HEK293 (cell line): ENCODE data around the gene SAG.

Experiments used
- CTCF ChIA-PET: fragments of 350-600 bp; formaldehyde crosslinking; extraction: SDS; loops from one replicate; lab custom pipeline; 2021; ENCODE audit warnings: antibody characterized with exemption; lab: Yijun Ruan, JAX
- POLR2A ChIA-PET: fragments of 300-600 bp; formaldehyde crosslinking; extraction: SDS; loops from one replicate; lab custom pipeline; 2020; ENCODE audit warnings: antibody characterized with exemption, inconsistent platforms; lab: Yijun Ruan, JAX
- H3K27ac ChIP-seq: fragments of 200-500 bp; sonication (Bioruptor generic); 2 replicates; pipeline ENCODE4 v1.5.1; 2014; ENCODE audit warnings: low read depth, low read length, control low read depth, inconsistent platforms; ENCODE audit errors: extremely low read depth
- H3K36me3 ChIP-seq, 2 experiments: fragments of 200-500 bp in 1 of 2; sonication (Bioruptor generic) in 1 of 2; 1 replicate in 1 of 2; 2 replicates in 1 of 2; pipeline ENCODE4 v1.5.1; 2014 to 2017; ENCODE audit warnings: inconsistent platforms in 2 of 2, low read length in 2 of 2; ENCODE audit not compliant: control insufficient read depth in 2 of 2, insufficient read depth in 1 of 2
- H3K4me1 ChIP-seq: fragments of 200-500 bp; sonication (Bioruptor generic); 2 replicates; pipeline ENCODE4 v1.5.1; 2014; ENCODE audit warnings: mild to moderate bottlenecking, low read length, inconsistent platforms; ENCODE audit not compliant: control insufficient read depth, insufficient read depth
- H3K4me3 ChIP-seq: 2 replicates; pipeline ENCODE4 v1.5.1; 2011; ENCODE audit warnings: low read depth, mild to moderate bottlenecking, control low read depth, low read length, moderate library complexity
- H3K9me3 ChIP-seq: fragments of 200-500 bp; sonication (Bioruptor generic); 2 replicates; pipeline ENCODE4 v1.5.1; 2014; ENCODE audit warnings: low read depth, low read length, inconsistent platforms; ENCODE audit not compliant: control insufficient read depth, insufficient read depth
- FEZF1 ChIP-seq: fragments of 450-650 bp; formaldehyde crosslinking; IDR thresholded peaks from 2 replicates; pipeline ENCODE4 v1.5.1; 2016; ENCODE audit warnings: missing biosample characterization, missing genetic modification characterization
- HOXC10 ChIP-seq: sonication (generic); formaldehyde crosslinking; IDR thresholded peaks from 2 replicates; pipeline ENCODE4 v1.8.1; 2023; ENCODE audit warnings: mild to moderate bottlenecking, missing genetic modification reagents
- KLF7 ChIP-seq: fragments of 450-650 bp; formaldehyde crosslinking; IDR thresholded peaks from 2 replicates; pipeline ENCODE4 v1.5.1; 2016; ENCODE audit warnings: missing biosample characterization, missing genetic modification characterization, borderline replicate concordance
- OVOL3 ChIP-seq: fragments of 450-650 bp; formaldehyde crosslinking; IDR thresholded peaks from 2 replicates; pipeline ENCODE4 v1.5.1; 2016; ENCODE audit warnings: missing biosample characterization, missing genetic modification characterization
- PRDM1 ChIP-seq: fragments of 450-650 bp; formaldehyde crosslinking; IDR thresholded peaks from 2 replicates; pipeline ENCODE4; 2016; ENCODE audit warnings: missing biosample characterization, missing genetic modification characterization
- PRDM4 ChIP-seq: fragments of 450-650 bp; formaldehyde crosslinking; IDR thresholded peaks from 2 replicates; pipeline ENCODE4 v1.5.1; 2017; ENCODE audit warnings: missing biosample characterization, missing genetic modification characterization
- SALL2 ChIP-seq: fragments of 450-650 bp; formaldehyde crosslinking; IDR thresholded peaks from 2 replicates; pipeline ENCODE4 v1.5.0; 2017; ENCODE audit warnings: missing biosample characterization, mild to moderate bottlenecking, missing genetic modification characterization, borderline replicate concordance
- ZNF175 ChIP-seq: fragments of 450-650 bp; formaldehyde crosslinking; IDR thresholded peaks from 2 replicates; pipeline ENCODE4 v1.5.1; 2016; ENCODE audit warnings: missing biosample characterization, missing genetic modification characterization
- ZNF223 ChIP-seq: fragments of 450-650 bp; formaldehyde crosslinking; IDR thresholded peaks from 2 replicates; pipeline ENCODE4 v1.5.1; 2016; ENCODE audit warnings: missing biosample characterization, missing genetic modification characterization
- ZNF23 ChIP-seq: fragments of 450-650 bp; formaldehyde crosslinking; IDR thresholded peaks from 2 replicates; pipeline ENCODE4 v1.5.1; 2016; ENCODE audit warnings: missing biosample characterization, missing genetic modification characterization, borderline replicate concordance
- ZNF292 ChIP-seq: fragments of 450-650 bp; formaldehyde crosslinking; IDR thresholded peaks from 2 replicates; pipeline ENCODE4 v1.5.1; 2016; ENCODE audit warnings: low read depth, missing biosample characterization, missing genetic modification characterization, borderline replicate concordance
- ZNF335 ChIP-seq: fragments of 450-650 bp; formaldehyde crosslinking; conservative IDR thresholded peaks from 2 replicates; pipeline ENCODE4 v1.5.1; 2016; ENCODE audit warnings: missing biosample characterization, missing genetic modification characterization
- ZNF404 ChIP-seq: fragments of 450-650 bp; formaldehyde crosslinking; IDR thresholded peaks from 2 replicates; pipeline ENCODE4 v1.5.1; 2017; ENCODE audit warnings: missing biosample characterization, missing genetic modification characterization
- ZNF423 ChIP-seq: fragments of 450-650 bp; formaldehyde crosslinking; IDR thresholded peaks from 2 replicates; pipeline ENCODE4 v1.5.1; 2016; ENCODE audit warnings: missing biosample characterization, missing genetic modification characterization
- ZNF561 ChIP-seq: fragments of 450-650 bp; IDR thresholded peaks from 2 replicates; pipeline ENCODE4 v1.5.1; 2018; ENCODE audit warnings: missing biosample characterization, missing genetic modification characterization, borderline replicate concordance
- ZNF624 ChIP-seq: fragments of 450-650 bp; formaldehyde crosslinking; IDR thresholded peaks from 2 replicates; pipeline ENCODE4 v1.5.1; 2017; ENCODE audit warnings: missing biosample characterization, missing genetic modification characterization
- ZNF660 ChIP-seq: fragments of 450-650 bp; IDR thresholded peaks from 2 replicates; pipeline ENCODE4 v1.5.1; 2018; ENCODE audit warnings: missing biosample characterization, mild to moderate bottlenecking, missing genetic modification characterization
- ZNF792 ChIP-seq: fragments of 450-650 bp; formaldehyde crosslinking; IDR thresholded peaks from 2 replicates; pipeline ENCODE4 v1.5.1; 2016; ENCODE audit warnings: missing biosample characterization, missing genetic modification characterization
- ZSCAN16 ChIP-seq: fragments of 450-650 bp; formaldehyde crosslinking; IDR thresholded peaks from 2 replicates; pipeline ENCODE4 v1.5.1; 2016; ENCODE audit warnings: missing biosample characterization, missing genetic modification characterization
- TF ChIP-seq, protein P1 (sequence below): fragments of 450-650 bp; formaldehyde crosslinking; optimal IDR thresholded peaks from 2 replicates; pipeline ENCODE3; 2016; ENCODE audit warnings: missing biosample characterization, mild to moderate bottlenecking, missing genetic modification characterization
- TF ChIP-seq, protein P2 (sequence below): fragments of 450-650 bp; formaldehyde crosslinking; IDR thresholded peaks from 2 replicates; pipeline ENCODE4 v1.5.1; 2016; ENCODE audit warnings: missing biosample characterization, missing genetic modification characterization
- TF ChIP-seq, protein P3 (sequence below): fragments of 450-650 bp; formaldehyde crosslinking; IDR thresholded peaks from 2 replicates; pipeline ENCODE4 v1.5.1; 2016; ENCODE audit warnings: missing biosample characterization, missing genetic modification characterization

The SAG gene

DNA sequence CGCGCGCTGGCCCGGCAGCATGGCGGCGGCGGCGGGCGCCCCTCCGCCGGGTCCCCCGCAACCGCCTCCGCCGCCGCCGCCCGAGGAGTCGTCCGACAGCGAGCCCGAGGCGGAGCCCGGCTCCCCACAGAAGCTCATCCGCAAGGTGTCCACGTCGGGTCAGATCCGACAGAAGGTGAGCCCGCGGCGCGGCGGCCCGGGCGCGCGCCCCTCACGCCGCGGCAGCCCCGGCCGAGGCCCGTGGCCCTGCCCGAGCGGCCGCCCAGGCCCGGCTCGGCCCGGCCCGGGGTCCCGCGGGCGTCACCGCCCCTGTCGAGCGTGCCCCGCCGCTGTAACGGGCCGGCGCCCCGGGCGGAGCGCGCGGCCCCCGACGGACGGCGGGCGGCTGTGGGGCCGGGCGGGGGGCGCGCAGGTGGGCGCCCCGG lies 46.9 kb downstream of the SAG start:
- H3K4me1 ChIP-seq, result peaks cover 13% of the 10 kb centered on the region; the same call in 1 of the 2 replicates
- POLR2A ChIA-PET, result no interaction called here
- CTCF ChIA-PET, result interaction anchor here (0.7 to 1.7 kb wide), 4 partner anchors 11 to 202 kb away, joined by 3 to 10 read pairs (median 4); no protein-coding TSS in a partner anchor
- H3K27ac ChIP-seq, result no peak overlapping the region; the same call in 1 of the 2 replicates
- TF ChIP-seq ZNF792 (no peak), ZNF335 (no peak), ZNF223 (tag by site-specific recombination) (no peak), ZSCAN16 (no peak), OVOL3 (tag by site-specific recombination) (no peak), ZNF624 (tag by site-specific recombination) (no peak)
- no peaks in the 10 kb centered on the region for H3K9me3 ChIP-seq
- H3K4me3 ChIP-seq, result peak overlapping the region; percentile 80
- peaks cover 0 to 9% of the 10 kb centered on the region in 2 experiments; a peak in 1 of 3 replicates for H3K36me3 ChIP-seq

- Histone ChIP-seq H3K27ac (no peak overlapping the region), H3K4me1 (peaks cover 13% of the 10 kb centered on the region; the same call in 1 of the 2 replicates), H3K36me3 (peaks cover 0 to 9% of the 10 kb centered on the region in 2 experiments; a peak in 1 of 3 replicates), H3K9me3 (no peaks in the 10 kb centered on the region), H3K4me3 (peak overlapping the region; percentile 80)
- ChIA-PET POLR2A (no interaction called here), CTCF (interaction anchor here (0.7 to 1.7 kb wide), 4 partner anchors 24 to 356 kb away, joined by 3 to 4 read pairs (median 3); no protein-coding TSS in a partner anchor)
- no peak for TF ChIP-seq SALL2 (tag by site-specific recombination)
- 0 out of 2 replicates have a peak, but pooled peaks have one; percentile 58 for TF ChIP-seq PRDM1 (tag by site-specific recombination)
- no peak for TF ChIP-seq ZNF175 (tag by site-specific recombination)
- TF ChIP-seq, protein P1, sequence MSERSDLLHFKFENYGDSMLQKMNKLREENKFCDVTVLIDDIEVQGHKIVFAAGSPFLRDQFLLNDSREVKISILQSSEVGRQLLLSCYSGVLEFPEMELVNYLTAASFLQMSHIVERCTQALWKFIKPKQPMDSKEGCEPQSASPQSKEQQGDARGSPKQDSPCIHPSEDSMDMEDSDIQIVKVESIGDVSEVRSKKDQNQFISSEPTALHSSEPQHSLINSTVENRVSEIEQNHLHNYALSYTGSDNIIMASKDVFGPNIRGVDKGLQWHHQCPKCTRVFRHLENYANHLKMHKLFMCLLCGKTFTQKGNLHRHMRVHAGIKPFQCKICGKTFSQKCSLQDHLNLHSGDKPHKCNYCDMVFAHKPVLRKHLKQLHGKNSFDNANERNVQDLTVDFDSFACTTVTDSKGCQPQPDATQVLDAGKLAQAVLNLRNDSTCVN (tag by site-specific recombination), result peak; percentile 67
- TF ChIP-seq ZNF660 (tag by site-specific recombination), result no peak
- peak; percentile 83 for TF ChIP-seq ZNF335
Observed at GRCh38 chr2:233354971-233355574, 47.5 kb downstream of the SAG start.

DNA sequence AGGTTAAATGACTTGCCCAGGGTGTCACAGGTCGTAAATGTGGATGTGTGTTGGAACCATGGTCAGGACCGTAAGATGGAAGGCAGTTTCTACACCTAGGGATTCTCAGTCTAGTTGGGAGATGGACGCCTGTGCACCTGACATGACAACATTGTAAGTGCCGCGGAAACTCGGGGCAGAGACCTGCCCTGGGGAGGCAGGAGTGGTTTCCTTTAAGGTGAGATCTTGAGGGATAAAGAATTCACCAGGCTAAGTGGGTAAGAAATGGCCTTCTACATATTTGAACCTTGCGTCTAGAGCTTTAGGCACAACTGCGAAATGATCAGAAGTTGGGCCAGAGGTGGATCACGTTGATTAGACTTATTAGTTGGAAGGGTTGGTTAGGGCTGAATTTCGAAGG lies 48.3 kb downstream of the SAG start:
- no peak overlapping the region for H3K27ac ChIP-seq

DNA sequence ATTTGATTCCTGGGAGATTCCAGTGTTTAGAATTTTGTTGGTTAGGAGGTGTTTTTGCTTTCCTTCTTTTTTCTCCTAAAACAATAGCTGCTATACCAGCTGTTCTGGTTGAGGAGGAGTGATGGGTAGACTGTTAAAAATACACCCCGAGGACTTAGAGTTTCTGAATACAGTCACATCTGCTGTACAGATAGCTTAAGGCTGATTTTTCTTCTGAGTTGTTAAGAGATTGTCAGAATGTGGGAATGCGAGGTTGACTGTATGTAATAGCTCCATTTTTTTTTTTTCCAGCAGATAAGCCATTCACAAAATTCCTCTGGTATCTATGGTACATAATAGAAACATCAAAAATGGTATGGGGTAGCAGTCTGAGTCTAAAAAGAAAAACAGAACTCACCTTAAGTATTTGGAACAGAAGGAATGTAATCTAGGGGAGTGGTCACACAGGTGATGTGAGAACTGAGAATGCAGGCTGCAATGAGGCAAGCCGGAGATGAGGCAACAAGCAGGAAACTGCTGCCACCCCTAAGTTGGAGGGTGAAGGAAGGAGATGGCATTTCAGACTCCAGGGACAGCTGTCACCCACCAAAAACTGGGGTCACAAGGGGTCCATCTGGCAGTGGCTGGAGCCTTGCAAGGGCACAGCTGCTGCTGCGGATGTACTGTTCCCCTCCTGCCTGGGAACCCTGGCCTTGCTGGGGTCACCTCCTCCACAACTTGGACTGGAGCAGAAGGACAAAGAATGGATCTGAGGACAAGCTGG lies 49.1 kb downstream of the SAG start:
- Histone ChIP-seq H3K27ac (no peak overlapping the region), H3K9me3 (no peaks in the 10 kb centered on the region), H3K36me3 (peaks cover 0 to 9% of the 10 kb centered on the region in 2 experiments; a peak in 1 of 3 replicates), H3K4me1 (peaks cover 6% of the 10 kb centered on the region), H3K4me3 (no peak overlapping the region)
- ChIA-PET CTCF (interaction anchor here (0.6 to 1.5 kb wide), 3 partner anchors 63 to 835 kb away, joined by 3 to 4 read pairs (median 4); no protein-coding TSS in a partner anchor), POLR2A (no interaction called here)
- TF ChIP-seq PRDM4 (tag by site-specific recombination), result no peak
- TF ChIP-seq, protein P2, sequence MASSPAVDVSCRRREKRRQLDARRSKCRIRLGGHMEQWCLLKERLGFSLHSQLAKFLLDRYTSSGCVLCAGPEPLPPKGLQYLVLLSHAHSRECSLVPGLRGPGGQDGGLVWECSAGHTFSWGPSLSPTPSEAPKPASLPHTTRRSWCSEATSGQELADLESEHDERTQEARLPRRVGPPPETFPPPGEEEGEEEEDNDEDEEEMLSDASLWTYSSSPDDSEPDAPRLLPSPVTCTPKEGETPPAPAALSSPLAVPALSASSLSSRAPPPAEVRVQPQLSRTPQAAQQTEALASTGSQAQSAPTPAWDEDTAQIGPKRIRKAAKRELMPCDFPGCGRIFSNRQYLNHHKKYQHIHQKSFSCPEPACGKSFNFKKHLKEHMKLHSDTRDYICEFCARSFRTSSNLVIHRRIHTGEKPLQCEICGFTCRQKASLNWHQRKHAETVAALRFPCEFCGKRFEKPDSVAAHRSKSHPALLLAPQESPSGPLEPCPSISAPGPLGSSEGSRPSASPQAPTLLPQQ (tag by site-specific recombination), result no peak
- no peak for TF ChIP-seq ZNF423
- TF ChIP-seq, protein P3, sequence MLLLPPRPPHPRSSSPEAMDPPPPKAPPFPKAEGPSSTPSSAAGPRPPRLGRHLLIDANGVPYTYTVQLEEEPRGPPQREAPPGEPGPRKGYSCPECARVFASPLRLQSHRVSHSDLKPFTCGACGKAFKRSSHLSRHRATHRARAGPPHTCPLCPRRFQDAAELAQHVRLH (tag by site-specific recombination), result no peak
- no peak for TF ChIP-seq KLF7
- no peak for TF ChIP-seq ZNF292

More for the DNA sequence above, 48.3 kb downstream of the SAG start:
- peaks cover 11% of the 10 kb centered on the region for H3K4me1 ChIP-seq
- no peak for TF ChIP-seq ZNF23
- no peak for TF ChIP-seq FEZF1 (tag by site-specific recombination)
- TF ChIP-seq ZNF404 (tag by site-specific recombination), result no peak
- TF ChIP-seq ZNF561 (tag by site-specific recombination), result no peak
- TF ChIP-seq HOXC10 (CRISPR knock-in tag), result no peak
- TF ChIP-seq, all 188 proteins: peak for 0
- CTCF ChIA-PET, result no interaction called here
- POLR2A ChIA-PET, result no interaction called here
- Histone ChIP-seq H3K9me3 (no peaks in the 10 kb centered on the region), H3K4me3 (no peak overlapping the region), H3K36me3 (peaks cover 0 to 9% of the 10 kb centered on the region in 2 experiments; a peak in 1 of 3 replicates)
